Ascending aorta (tissue), 2 donors: ENCODE data around the gene XG. TPM values are rescaled to one million over a fixed set of nuclear protein-coding genes. Genes with fewer than 3 reads are reported as not detected.

Experiments
- DNase-seq, 2 donors: peaks; one replicate each; pipeline ENCODE4 v3.0.0-alpha.2; 2019; ENCODE audit warnings: low spot score in 2 of 2
- H3K27ac ChIP-seq, 2 donors: fragments of 200-600 bp; sonication (generic); one replicate each; pipeline ENCODE4 v1.5.1; 2016 to 2017; ENCODE audit warnings: mild to moderate bottlenecking in 1 of 2
- H3K27me3 ChIP-seq: fragments of 200-600 bp; sonication (generic); one replicate; pipeline ENCODE4 v1.5.1; 2017
- H3K36me3 ChIP-seq, 2 donors: fragments of 200-600 bp; sonication (generic); one replicate each; pipeline ENCODE4 v1.5.1; 2016
- H3K4me1 ChIP-seq, 2 donors: fragments of 200-600 bp; sonication (generic); one replicate each; pipeline ENCODE4 v1.5.1; 2016 to 2017; ENCODE audit warnings: mild to moderate bottlenecking in 1 of 2
- H3K4me3 ChIP-seq, 2 donors: fragments of 200-600 bp; sonication (generic); one replicate each; pipeline ENCODE4 v1.5.1; 2016 to 2017; ENCODE audit warnings: mild to moderate bottlenecking in 1 of 2
- H3K9me3 ChIP-seq, 2 donors: fragments of 200-600 bp; sonication (generic); one replicate each; pipeline ENCODE4 v1.5.1; 2016
- CTCF ChIP-seq, 3 experiments: fragments of 200-600 bp in 2 of 3; fragments of 450-650 bp in 1 of 3; sonication (generic) in 2 of 3; IDR thresholded peaks; one replicate each; pipeline ENCODE4 v1.5.1; 2016 to 2019; ENCODE audit warnings: antibody characterized with exemption in 3 of 3, mild to moderate bottlenecking in 1 of 3, moderate library complexity in 1 of 3
- intact Hi-C: fragments of 100-400 bp; cut with DNase I; formaldehyde crosslinking; loops from one replicate; pipeline ENCODE4 v1.15.1; 2023
- total RNA-seq: library from RNA; depleted of rRNA; stranded (reverse); fragments of >200 nt; gene quantifications from one replicate; pipeline ENCODE4 v1.1.0, GENCODE V29; 2016

The XG gene
- total RNA-seq, 1 donor from 2014 or later = 1.3 TPM

DNA sequence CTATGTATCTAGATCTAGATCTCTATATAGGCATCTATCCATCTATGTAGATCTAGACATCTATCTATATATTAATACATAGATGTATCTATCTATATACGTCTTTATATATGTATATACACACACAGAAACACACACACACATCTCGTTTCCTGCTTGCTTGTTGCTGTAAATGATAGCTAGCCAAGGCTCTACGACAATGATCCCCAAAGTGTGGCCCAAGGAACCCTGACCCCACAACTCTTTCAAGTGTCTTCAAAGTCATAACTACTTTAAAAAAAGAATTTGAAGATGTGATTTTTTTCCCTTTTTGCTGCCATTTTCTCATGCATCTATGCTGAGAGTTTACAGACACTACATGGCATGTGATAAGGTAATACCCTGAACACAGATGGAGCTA lies 105.7 kb downstream of the XG start:
- Histone ChIP-seq H3K4me3 (no peak overlapping the region), H3K9me3 (no peaks in the 10 kb centered on the region), H3K27me3 (no peaks in the 10 kb centered on the region), H3K4me1 (no peaks in the 10 kb centered on the region), H3K36me3 (no peaks in the 10 kb centered on the region), H3K27ac (no peak overlapping the region)
- no peak for TF ChIP-seq CTCF (IDR thresholded peaks at IDR 0.05)
- intact Hi-C loops = no loop called here
- no peak for DNase-seq

GRCh38 chrX:2859197-2859797 lies 107.5 kb downstream of the XG start:
- H3K27ac ChIP-seq = no peak overlapping the region
- no peaks in the 10 kb centered on the region for H3K4me1 ChIP-seq
- H3K27me3 ChIP-seq = no peaks in the 10 kb centered on the region
- no peak for TF ChIP-seq CTCF (IDR thresholded peaks at IDR 0.05)
- no peak for DNase-seq
- H3K9me3 ChIP-seq = no peaks in the 10 kb centered on the region
- intact Hi-C loops = no loop called here
- no peak overlapping the region for H3K4me3 ChIP-seq
- no peaks in the 10 kb centered on the region for H3K36me3 ChIP-seq

GRCh38 chrX:2862404-2862803 lies 110.6 kb downstream of the XG start:
- intact Hi-C loops = no loop called here
- H3K27ac ChIP-seq = no peak overlapping the region
- H3K36me3 ChIP-seq = no peaks in the 10 kb centered on the region

GRCh38 chrX:2863646-2864045 lies 111.8 kb downstream of the XG start:
- DNase-seq = no peak
- no peaks in the 10 kb centered on the region for H3K36me3 ChIP-seq
- intact Hi-C loops = no loop called here
- no peaks in the 10 kb centered on the region for H3K9me3 ChIP-seq
- no peak overlapping the region for H3K27ac ChIP-seq
- no peaks in the 10 kb centered on the region for H3K4me1 ChIP-seq
- H3K27me3 ChIP-seq = no peaks in the 10 kb centered on the region
- no peak overlapping the region for H3K4me3 ChIP-seq
- no peak for TF ChIP-seq CTCF (IDR thresholded peaks at IDR 0.05)

More at GRCh38 chrX:2862404-2862803, 110.6 kb downstream of the XG start:
- no peaks in the 10 kb centered on the region for H3K27me3 ChIP-seq
- no peaks in the 10 kb centered on the region for H3K9me3 ChIP-seq
- TF ChIP-seq CTCF (IDR thresholded peaks at IDR 0.05) = no peak
- no peak for DNase-seq
- H3K4me3 ChIP-seq = no peak overlapping the region
- H3K4me1 ChIP-seq = no peaks in the 10 kb centered on the region

Other genes starting within 250 kb of the XG start
- gene CD99, start 60.7 kb upstream of the XG start, total RNA-seq = 262 TPM
- gene GYG2, start 76.9 kb downstream of the XG start, total RNA-seq = 0.64 TPM
- 91.9 TPM for gene ARSD, start 177.3 kb downstream of the XG start, total RNA-seq